Ovary (tissue), 3 donors: ENCODE measurements around the gene AP1S1.

Experiments used
- CTCF ChIP-seq, 3 donors: fragments of 450-650 bp in 2 of 3; fragments of 200-600 bp in 1 of 3; IDR thresholded peaks; one replicate each; pipeline versions ENCODE4 v1.5.1 to v1.8.0; 2016 to 2022; ENCODE audit warnings: antibody characterized with exemption in 3 of 3, mild to moderate bottlenecking in 1 of 3
- POLR2A ChIP-seq: fragments of 450-650 bp; IDR thresholded peaks from one replicate; pipeline ENCODE4 v1.6.1; 2017; ENCODE audit warnings: antibody characterized with exemption, mild to moderate bottlenecking, moderate library complexity
- donor health status: DM: no; HTN: no; CAD: no.

GRCh38 chr7:101165958-101166647 is 11.8 kb downstream of the AP1S1 start:
- TF ChIP-seq POLR2A (no peak), CTCF (IDR thresholded peaks at IDR 0.05) (no peak)
